GM23338 (cell line): ENCODE data around the gene ECE1. TPM values are rescaled to one million over a fixed set of nuclear protein-coding genes. Genes with fewer than 3 reads are reported as not detected.

Experiments used
- ATAC-seq: fragments of 200-7000 bp; cut with Tn5 transposase; 3 replicates; pipeline ENCODE4 v1.9.1; 2020
- DNase-seq: peaks from one replicate; pipeline ENCODE4 v3.0.0-alpha.2; 2015; ENCODE audit warnings: low spot score
- H2AFZ ChIP-seq: fragments of 200-600 bp; sonication (generic); 2 replicates; pipeline ENCODE4 v1.8.0; 2016; ENCODE audit warnings: antibody characterized with exemption, mild to moderate bottlenecking, moderate library complexity
- H3F3A ChIP-seq: fragments of 200-600 bp; sonication (generic); replicated peaks from 2 replicates; pipeline ENCODE4 v1.8.0; 2017; ENCODE audit warnings: antibody characterized with exemption, mixed run types, low read depth
- H3K27ac ChIP-seq: fragments of 200-600 bp; sonication (generic); 2 replicates; pipeline ENCODE4 v1.6.1; 2016; ENCODE audit warnings: low read depth
- H3K27me3 ChIP-seq: fragments of 200-600 bp; sonication (generic); 2 replicates; pipeline ENCODE4 v1.8.0; 2016; ENCODE audit warnings: mild to moderate bottlenecking, mixed run types, moderate library complexity; ENCODE audit not compliant: insufficient read depth
- H3K36me3 ChIP-seq: fragments of 200-600 bp; sonication (generic); 2 replicates; pipeline ENCODE4 v1.8.0; 2016; ENCODE audit warnings: mild to moderate bottlenecking; ENCODE audit not compliant: insufficient read depth
- H3K4me1 ChIP-seq: fragments of 200-600 bp; sonication (generic); 2 replicates; pipeline ENCODE4 v1.8.0; 2016; ENCODE audit warnings: mild to moderate bottlenecking, moderate library complexity; ENCODE audit not compliant: insufficient read depth
- H3K4me2 ChIP-seq: fragments of 200-600 bp; sonication (generic); 2 replicates; pipeline ENCODE4 v1.7.1; 2017; ENCODE audit warnings: mixed run types
- H3K4me3 ChIP-seq: fragments of 200-600 bp; sonication (generic); 2 replicates; pipeline ENCODE4 v1.6.1; 2016; ENCODE audit warnings: mixed run types
- H3K79me2 ChIP-seq: fragments of 200-600 bp; sonication (generic); replicated peaks from 2 replicates; pipeline ENCODE4 v1.8.0; 2017; ENCODE audit warnings: mild to moderate bottlenecking; ENCODE audit not compliant: insufficient read depth
- H3K9me2 ChIP-seq: fragments of 200-600 bp; sonication (generic); 2 replicates; pipeline ENCODE4 v1.8.0; 2017; ENCODE audit not compliant: insufficient read depth
- H4K20me1 ChIP-seq: fragments of 200-600 bp; sonication (generic); replicated peaks from 2 replicates; pipeline ENCODE4 v1.8.0; 2017; ENCODE audit warnings: mild to moderate bottlenecking; ENCODE audit not compliant: insufficient read depth
- H3K27ac Mint-ChIP-seq: 2 replicates; pipeline ENCODE4 v1.8.0; 2020; ENCODE audit warnings: inconsistent platforms, mild to moderate bottlenecking, moderate library complexity, mixed read lengths
- H3K27me3 Mint-ChIP-seq: 3 replicates; pipeline ENCODE4 v1.8.0; 2022; ENCODE audit warnings: low read depth, mild to moderate bottlenecking, moderate library complexity, mixed read lengths, inconsistent platforms; ENCODE audit not compliant: insufficient read depth, poor library complexity
- H3K36me3 Mint-ChIP-seq: 3 replicates; pipeline ENCODE4 v1.8.0; 2021; ENCODE audit warnings: low read depth, mild to moderate bottlenecking, inconsistent platforms, moderate library complexity, mixed read lengths
- H3K4me1 Mint-ChIP-seq: 3 replicates; pipeline ENCODE4 v1.8.0; 2020; ENCODE audit warnings: mild to moderate bottlenecking, inconsistent platforms, mixed read lengths
- H3K4me3 Mint-ChIP-seq: 3 replicates; pipeline ENCODE4 v1.8.0; 2021; ENCODE audit warnings: moderate library complexity, mild to moderate bottlenecking, inconsistent platforms, mixed read lengths
- H3K9me3 Mint-ChIP-seq: 3 replicates; pipeline ENCODE4 v1.8.0; 2020; ENCODE audit warnings: moderate library complexity, mild to moderate bottlenecking, inconsistent platforms, mixed read lengths
- CREB1 ChIP-seq: fragments of 250-450 bp; sonication (Bioruptor Pico); IDR thresholded peaks from 2 replicates; pipeline ENCODE4 v1.5.0; 2020; ENCODE audit warnings: low read depth, mild to moderate bottlenecking, moderate library complexity
- CTCF ChIP-seq, 2 experiments: fragments of 200-600 bp in 1 of 2; sonication (generic) in 1 of 2; conservative IDR thresholded peaks; 2 replicates each; pipeline versions ENCODE4 v1.5.1 to v1.6.1; 2016 to 2017; ENCODE audit warnings: antibody characterized with exemption in 2 of 2, low read depth in 2 of 2, mild to moderate bottlenecking in 2 of 2, moderate library complexity in 1 of 2
- EZH2phosphoT487 ChIP-seq: fragments of 200-600 bp; sonication (generic); IDR thresholded peaks from one replicate; pipeline ENCODE4 v1.8.1; 2018; ENCODE audit warnings: antibody characterized with exemption; ENCODE audit not compliant: unreplicated experiment
- JUNB ChIP-seq: IDR thresholded peaks from one replicate; pipeline ENCODE4 v1.6.1; 2016; ENCODE audit warnings: antibody characterized with exemption; ENCODE audit not compliant: unreplicated experiment
- POLR2AphosphoS5 ChIP-seq: IDR thresholded peaks from 2 replicates; pipeline ENCODE4 v1.6.1; 2016; ENCODE audit warnings: antibody characterized with exemption, low read depth
- REST ChIP-seq: IDR thresholded peaks from one replicate; pipeline ENCODE4 v1.6.1; 2018; ENCODE audit warnings: antibody characterized with exemption; ENCODE audit not compliant: unreplicated experiment
- STAT1 ChIP-seq: IDR thresholded peaks from one replicate; pipeline ENCODE4 v1.6.1; 2016; ENCODE audit warnings: antibody characterized with exemption; ENCODE audit not compliant: unreplicated experiment
- ZNF114 ChIP-seq: fragments of 250-450 bp; sonication (Bioruptor Pico); IDR thresholded peaks from 2 replicates; pipeline ENCODE4 v1.5.0; 2020; ENCODE audit warnings: mild to moderate bottlenecking, moderate library complexity
- ZNF331 ChIP-seq: fragments of 250-450 bp; sonication (Bioruptor Pico); IDR thresholded peaks from 2 replicates; pipeline ENCODE4 v1.5.0; 2020; ENCODE audit warnings: low read depth, mild to moderate bottlenecking, moderate library complexity
- ZNF462 ChIP-seq: fragments of 250-450 bp; sonication (Bioruptor Pico); IDR thresholded peaks from 2 replicates; pipeline ENCODE4 v1.5.0; 2020; ENCODE audit warnings: mild to moderate bottlenecking, moderate library complexity
- polyA plus RNA-seq: library from polyadenylated mRNA; unstranded; fragments of >200 nt; fragmentation: Nextera tagmentation; extraction: Ambion mirVana; gene quantifications from 2 replicates; pipeline ENCODE4 v1.2.1, GENCODE V29; 2016
- total RNA-seq: library from RNA; depleted of rRNA; stranded (reverse); fragments of >200 nt; shearing (Covaris generic); gene quantifications from 2 replicates; pipeline ENCODE4 v1.2.3, GENCODE V29; 2014
- TF ChIP-seq, protein P1 (sequence below): IDR thresholded peaks from 2 replicates; pipeline ENCODE4 v1.6.1; 2016; ENCODE audit warnings: antibody characterized with exemption

The ECE1 gene
- total and polyA plus RNA-seq, 2 experiments from 2014 or later, result 11.0 to 45.0 TPM

GRCh38 chr1:21185221-21185731, 105.0 kb downstream of the ECE1 start (continued):
- no peak for TF ChIP-seq POLR2AphosphoS5
- no peak for TF ChIP-seq CTCF (conservative IDR thresholded peaks at IDR 0.05; ENCODE audit: low read depth in 2 of 2)
- no peak for TF ChIP-seq ZNF114 (CRISPR knock-in tag)
- no peak for TF ChIP-seq STAT1

- Histone ChIP-seq H3K27me3 (peaks cover 84% of the 10 kb centered on the region), H3K9me2 (no peaks in the 10 kb centered on the region), H2AFZ (no peak overlapping the region), H3K27ac (no peak overlapping the region), H3K4me3 (no peak overlapping the region), H3K36me3 (no peaks in the 10 kb centered on the region), H4K20me1 (peaks cover 8% of the 10 kb centered on the region; the same call in 1 of the 2 replicates), H3K4me2 (no peak overlapping the region), H3F3A (0 out of 2 replicates have a peak, but pooled peaks cover 2% of the 10 kb centered on the region), H3K4me1 (no peaks in the 10 kb centered on the region), H3K79me2 (no peaks in the 10 kb centered on the region)
- DNase-seq (no peak), ATAC-seq (no peak)
- Mint-ChIP-seq H3K4me3 (no peak overlapping the region), H3K36me3 (no peaks in the 10 kb centered on the region), H3K27me3 (peaks cover 56% of the 10 kb centered on the region), H3K27ac (no peak overlapping the region), H3K9me3 (no peaks in the 10 kb centered on the region), H3K4me1 (no peaks in the 10 kb centered on the region)
- TF ChIP-seq JUNB (no peak), REST (no peak), EZH2phosphoT487 (no peak), CREB1 (no peak), ZNF331 (CRISPR knock-in tag) (no peak), ZNF114 (CRISPR knock-in tag) (no peak), ZNF462 (CRISPR knock-in tag) (no peak), POLR2AphosphoS5 (no peak)
- TF ChIP-seq, protein P1, sequence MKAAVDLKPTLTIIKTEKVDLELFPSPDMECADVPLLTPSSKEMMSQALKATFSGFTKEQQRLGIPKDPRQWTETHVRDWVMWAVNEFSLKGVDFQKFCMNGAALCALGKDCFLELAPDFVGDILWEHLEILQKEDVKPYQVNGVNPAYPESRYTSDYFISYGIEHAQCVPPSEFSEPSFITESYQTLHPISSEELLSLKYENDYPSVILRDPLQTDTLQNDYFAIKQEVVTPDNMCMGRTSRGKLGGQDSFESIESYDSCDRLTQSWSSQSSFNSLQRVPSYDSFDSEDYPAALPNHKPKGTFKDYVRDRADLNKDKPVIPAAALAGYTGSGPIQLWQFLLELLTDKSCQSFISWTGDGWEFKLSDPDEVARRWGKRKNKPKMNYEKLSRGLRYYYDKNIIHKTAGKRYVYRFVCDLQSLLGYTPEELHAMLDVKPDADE, result no peak
These were observed 106.0 kb downstream of the ECE1 start for GRCh38 chr1:21184276-21184675.
